Endothelial cell of umbilical vein (primary cell): ENCODE results near the gene CAMTA1. TPM values are rescaled to one million over a fixed set of nuclear protein-coding genes. Genes with fewer than 3 reads are reported as not detected.

Experiments used
- BruUV-seq: library from RNA; stranded (reverse); fragments of 400-500 nt; replicated peaks from 2 replicates; lab custom pipeline; 2021; lab: Mats Ljungman, UMichigan
- CTCF ChIA-PET: fragments of 300-600, 350-600 bp; sonication (Branson Sonifier 250); formaldehyde crosslinking; loops from one replicate; lab custom pipeline; 2021; ENCODE audit warnings: antibody characterized with exemption, inconsistent platforms; lab: Charles Lee
- POLR2A ChIA-PET: fragments of 300-600, 350-600 bp; sonication (Branson Sonifier 250); formaldehyde crosslinking; loops from one replicate; lab custom pipeline; 2021; ENCODE audit warnings: antibody characterized with exemption, inconsistent platforms; lab: Charles Lee
- DNase-seq: peaks from one replicate; pipeline ENCODE4 v3.0.0-alpha.2; 2011; ENCODE audit warnings: low read depth, low spot score
- FAIRE-seq: peaks from 2 replicates; lab custom pipeline; 2011; peaks lifted over from hg19 to GRCh38; lab: Jason Lieb, UNC
- H2AFZ ChIP-seq: 2 replicates; pipeline ENCODE4 v1.6.0; 2012; ENCODE audit warnings: low read depth, low read length, control low read depth, inconsistent platforms
- H3K27ac ChIP-seq: 2 replicates; pipeline ENCODE4 v1.5.1; 2011; ENCODE audit warnings: low read depth, mild to moderate bottlenecking, control low read depth, low read length, moderate library complexity; ENCODE audit not compliant: insufficient read depth
- H3K27me3 ChIP-seq, 2 experiments: 2 replicates each; pipeline versions ENCODE4 v1.6.0 to v1.6.1; 2011; ENCODE audit warnings: low read length in 2 of 2, mixed read lengths in 1 of 2; ENCODE audit not compliant: control insufficient read depth in 2 of 2, insufficient read depth in 2 of 2
- H3K36me3 ChIP-seq, 2 experiments: 2 replicates in 1 of 2; 3 replicates in 1 of 2; pipeline ENCODE4 v1.5.1; 2011; ENCODE audit warnings: low read length in 2 of 2, mild to moderate bottlenecking in 1 of 2, moderate library complexity in 1 of 2; ENCODE audit not compliant: control insufficient read depth in 2 of 2, insufficient read depth in 2 of 2; ENCODE audit errors: extremely low read depth in 1 of 2
- H3K4me1 ChIP-seq: 3 replicates; pipeline ENCODE4 v1.5.1; 2011; ENCODE audit warnings: mild to moderate bottlenecking, low read length; ENCODE audit not compliant: control insufficient read depth, insufficient read depth; ENCODE audit errors: extremely low read depth
- H3K4me2 ChIP-seq: 2 replicates; pipeline ENCODE4 v1.6.1; 2011; ENCODE audit warnings: low read length, control low read depth, mixed read lengths; ENCODE audit not compliant: insufficient read depth
- H3K4me3 ChIP-seq, 3 experiments: fragments of 200-600 bp in 1 of 3; sonication (generic), shearing (Covaris generic) in 1 of 3; replicated peaks in 1 of 3; 2 replicates each; pipeline ENCODE4 v1.5.1; 2011 to 2016; ENCODE audit warnings: control low read depth in 3 of 3, low read length in 3 of 3, mild to moderate bottlenecking in 2 of 3, inconsistent platforms in 1 of 3, low read depth in 1 of 3, moderate library complexity in 1 of 3; ENCODE audit not compliant: insufficient read depth in 1 of 3
- H3K79me2 ChIP-seq: 2 replicates; pipeline ENCODE4 v1.6.0; 2012; ENCODE audit warnings: low read length, inconsistent platforms; ENCODE audit not compliant: control insufficient read depth, insufficient read depth
- H3K9ac ChIP-seq: replicated peaks from 2 replicates; pipeline ENCODE3; 2011; ENCODE audit warnings: low read length, control low read depth; ENCODE audit not compliant: insufficient read depth; ENCODE audit errors: extremely low read depth
- H3K9me1 ChIP-seq: replicated peaks from 3 replicates; pipeline ENCODE4 v1.6.0; 2011; ENCODE audit warnings: mild to moderate bottlenecking, low read length; ENCODE audit not compliant: control insufficient read depth, insufficient read depth; ENCODE audit errors: extremely low read depth
- H3K9me3 ChIP-seq: replicated peaks from 2 replicates; pipeline ENCODE4 v1.5.1; 2012; ENCODE audit warnings: low read length, inconsistent platforms; ENCODE audit not compliant: control insufficient read depth, insufficient read depth
- H4K20me1 ChIP-seq: replicated peaks from 2 replicates; pipeline ENCODE3; 2011; ENCODE audit warnings: mild to moderate bottlenecking, low read length; ENCODE audit not compliant: control insufficient read depth, insufficient read depth; ENCODE audit errors: extremely low read depth
- EZH2 ChIP-seq: IDR thresholded peaks from 2 replicates; pipeline ENCODE4 v1.6.1; 2012; ENCODE audit warnings: borderline replicate concordance, low read depth, mild to moderate bottlenecking, moderate library complexity, low read length, inconsistent platforms; ENCODE audit not compliant: severe bottlenecking
- FOS ChIP-seq: IDR thresholded peaks from 2 replicates; pipeline ENCODE4 v1.6.1; 2011; ENCODE audit warnings: mild to moderate bottlenecking, low read length, moderate library complexity, borderline replicate concordance; ENCODE audit not compliant: insufficient read depth
- GATA2 ChIP-seq: IDR thresholded peaks from 2 replicates; pipeline ENCODE4 v1.7.0; 2011; ENCODE audit warnings: low read depth, mild to moderate bottlenecking, moderate library complexity, mixed read lengths, low read length; ENCODE audit not compliant: insufficient read length, insufficient read depth
- JUN ChIP-seq: IDR thresholded peaks from 2 replicates; pipeline ENCODE4 v1.6.1; 2011; ENCODE audit warnings: borderline replicate concordance, low read depth; ENCODE audit not compliant: insufficient read length, insufficient read depth
- MAX ChIP-seq: IDR thresholded peaks from 2 replicates; pipeline ENCODE4 v1.6.1; 2011; ENCODE audit not compliant: insufficient read depth, insufficient read length
- MYC ChIP-seq: IDR thresholded peaks from one replicate; pipeline ENCODE4 v1.6.1; 2011; ENCODE audit warnings: mild to moderate bottlenecking, low read depth, low read length
- POLR2A ChIP-seq: IDR thresholded peaks from 2 replicates; pipeline ENCODE4 v1.6.1; 2012; ENCODE audit warnings: low read depth, mild to moderate bottlenecking, control low read depth, low read length
- POLR2AphosphoS5 ChIP-seq: IDR thresholded peaks from 2 replicates; pipeline ENCODE4 v1.6.1; 2012; ENCODE audit warnings: low read depth, mild to moderate bottlenecking, control low read depth, low read length, moderate library complexity; ENCODE audit not compliant: insufficient read depth
- dilution Hi-C: fragments of 300-500 bp; cut with MboI; formaldehyde crosslinking; loops from one replicate; pipeline ENCODE4 v1.15.0; 2019; ENCODE audit warnings: low sequenced_read_pairs; ENCODE audit not compliant: extremely low pct_ligation_motif_present
- intact Hi-C: fragments of 100-400 bp; cut with micrococcal nuclease; formaldehyde crosslinking; loops from one replicate; pipeline ENCODE4 v1.10.0; 2022
- polyA plus RNA-seq, 4 experiments: library from polyadenylated mRNA; depleted of rRNA in 3 of 4; stranded (reverse) in 3 of 4; unstranded in 1 of 4; fragments of >200 nt; gene quantifications; 2 replicates each; pipeline versions ENCODE4 v1.2.1 to v1.2.3, GENCODE V29; 2011 to 2012; ENCODE audit warnings: missing spikeins in 1 of 4
- total RNA-seq: library from RNA; stranded (reverse); gene quantifications from 2 replicates; pipeline ENCODE4 v1.2.3, GENCODE V29; 2021
- TF ChIP-seq, protein P1 (sequence below), 2 donors: IDR thresholded peaks; 1 replicate in 1 of 2; 2 replicates in 1 of 2; pipeline ENCODE4 v1.5.1; 2011; ENCODE audit warnings: low read length in 2 of 2, mild to moderate bottlenecking in 2 of 2, moderate library complexity in 2 of 2, control low read depth in 1 of 2, inconsistent platforms in 1 of 2, low read depth in 1 of 2; ENCODE audit not compliant: insufficient read depth in 1 of 2; ENCODE audit errors: extremely low read depth in 1 of 2

CAMTA1 gene
- total and polyA plus RNA-seq, 2 donors (not counting 3 experiments of a cell fraction or from before 2014, with no cell fraction given), result 50.8 to 92.7 TPM

DNA sequence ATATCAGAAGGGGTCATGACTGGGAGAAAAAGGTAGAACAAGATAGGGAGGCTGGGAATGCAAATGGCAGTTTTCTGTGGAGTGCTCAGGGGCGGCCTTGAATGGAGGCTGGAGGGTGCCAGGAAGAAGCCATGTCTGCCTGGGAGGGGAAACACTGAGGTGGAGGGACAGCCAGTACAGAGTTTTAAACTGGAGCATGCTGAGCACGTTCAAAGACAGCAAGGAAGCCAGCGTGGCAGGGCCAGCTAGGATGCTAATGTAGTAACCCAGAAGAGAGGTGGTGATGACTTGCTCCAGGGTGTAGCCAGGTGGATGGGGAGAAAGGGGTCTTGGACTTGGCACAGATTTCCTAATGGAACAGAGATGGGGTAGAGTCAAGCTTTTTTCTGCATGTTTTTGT is 540.0 kb downstream of the CAMTA1 start:
- no peaks in the 10 kb centered on the region for H3K27me3 ChIP-seq
- no peaks in the 10 kb centered on the region for H3K9me3 ChIP-seq
- no peak overlapping the region for H3K4me2 ChIP-seq
- intact Hi-C loops, result no loop called here
- H3K9ac ChIP-seq, result no peak overlapping the region
- H3K79me2 ChIP-seq, result no peaks in the 10 kb centered on the region
- H3K4me1 ChIP-seq, result no peaks in the 10 kb centered on the region
- FAIRE-seq (no peak), DNase-seq (no peak)
- no peak overlapping the region for H3K4me3 ChIP-seq
- no TSS peak for BruUV-seq
- ChIA-PET CTCF (no interaction called here), POLR2A (no interaction called here)
- TF ChIP-seq POLR2AphosphoS5, result no peak
- no peak for TF ChIP-seq FOS
- TF ChIP-seq, protein P1, sequence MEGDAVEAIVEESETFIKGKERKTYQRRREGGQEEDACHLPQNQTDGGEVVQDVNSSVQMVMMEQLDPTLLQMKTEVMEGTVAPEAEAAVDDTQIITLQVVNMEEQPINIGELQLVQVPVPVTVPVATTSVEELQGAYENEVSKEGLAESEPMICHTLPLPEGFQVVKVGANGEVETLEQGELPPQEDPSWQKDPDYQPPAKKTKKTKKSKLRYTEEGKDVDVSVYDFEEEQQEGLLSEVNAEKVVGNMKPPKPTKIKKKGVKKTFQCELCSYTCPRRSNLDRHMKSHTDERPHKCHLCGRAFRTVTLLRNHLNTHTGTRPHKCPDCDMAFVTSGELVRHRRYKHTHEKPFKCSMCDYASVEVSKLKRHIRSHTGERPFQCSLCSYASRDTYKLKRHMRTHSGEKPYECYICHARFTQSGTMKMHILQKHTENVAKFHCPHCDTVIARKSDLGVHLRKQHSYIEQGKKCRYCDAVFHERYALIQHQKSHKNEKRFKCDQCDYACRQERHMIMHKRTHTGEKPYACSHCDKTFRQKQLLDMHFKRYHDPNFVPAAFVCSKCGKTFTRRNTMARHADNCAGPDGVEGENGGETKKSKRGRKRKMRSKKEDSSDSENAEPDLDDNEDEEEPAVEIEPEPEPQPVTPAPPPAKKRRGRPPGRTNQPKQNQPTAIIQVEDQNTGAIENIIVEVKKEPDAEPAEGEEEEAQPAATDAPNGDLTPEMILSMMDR (IDR thresholded peaks at IDR 0.05; ENCODE audit: extremely low read depth in 1 of 2, insufficient read depth in 1 of 2, low read depth in 1 of 2, low read length in 2 of 2), result no peak
- TF ChIP-seq POLR2A, result no peak
- TF ChIP-seq MAX, result no peak
- no peak for TF ChIP-seq GATA2
- TF ChIP-seq EZH2, result no peak
- TF ChIP-seq MYC, result no peak
- no peak for TF ChIP-seq JUN
- no peaks in the 10 kb centered on the region for H3K36me3 ChIP-seq
- no peak overlapping the region for H2AFZ ChIP-seq
- dilution Hi-C loops, result no loop called here
- H3K27ac ChIP-seq, result no peak overlapping the region
- no peaks in the 10 kb centered on the region for H4K20me1 ChIP-seq
- H3K9me1 ChIP-seq, result no peaks in the 10 kb centered on the region
